HCT116 (cell line): Measurements from ENCODE around the gene TMEM176B. TPM values are rescaled to one million over a fixed set of nuclear protein-coding genes. Genes with fewer than 3 reads are reported as not detected.

ENCODE experiments used
- ATAC-seq: fragments of 200-7000 bp; cut with Tn5 transposase; 2 replicates; pipeline ENCODE4 v1.9.1; 2020; ENCODE audit warnings: mild to moderate bottlenecking, moderate library complexity
- Bru-seq: library from RNA; stranded (reverse); fragments of 400-500 nt; gene quantifications from one replicate; lab custom pipeline; 2021; lab: Mats Ljungman, UMichigan
- BruChase-seq, 2 experiments: library from RNA; stranded (reverse); fragments of 400-500 nt; gene quantifications; one replicate each; lab custom pipeline; 2021; lab: Mats Ljungman, UMichigan
- BruUV-seq: library from RNA; stranded (reverse); fragments of 400-500 nt; replicated peaks from 2 replicates; lab custom pipeline; 2021; lab: Mats Ljungman, UMichigan
- CTCF ChIA-PET: fragments of 300-600 bp; sonication (Branson Sonifier 250); formaldehyde crosslinking; loops from one replicate; lab custom pipeline; 2021; ENCODE audit warnings: antibody characterized with exemption; lab: Charles Lee
- POLR2A ChIA-PET: fragments of 300-600, 350-600 bp; sonication (Branson Sonifier 250); formaldehyde crosslinking; loops from one replicate; lab custom pipeline; 2021; ENCODE audit warnings: antibody characterized with exemption; lab: Charles Lee
- RAD21 ChIA-PET, 2 experiments: fragments of 300-600 bp; sonication (Branson Sonifier 250); formaldehyde crosslinking; loops; one replicate each; lab custom pipeline; 2023; ENCODE audit warnings: low total read pairs in 2 of 2; ENCODE audit not compliant: uncharacterized antibody in 2 of 2, unreplicated experiment in 2 of 2, low non-redundant PET in 1 of 2; lab: Charles Lee
- DNase-seq: peaks from one replicate; pipeline ENCODE4 v3.0.0-alpha.2; 2010; ENCODE audit warnings: low read depth, low spot score
- H2AFZ ChIP-seq: fragments of 200-600 bp; shearing (Covaris generic), sonication (generic); 2 replicates; pipeline ENCODE4 v1.6.1; 2017; ENCODE audit warnings: low read depth, mixed run types, mixed read lengths, antibody characterized with exemption, low read length; ENCODE audit not compliant: poor library complexity, severe bottlenecking
- H3K27ac ChIP-seq: 2 replicates; pipeline ENCODE4 v1.5.1; 2012; ENCODE audit warnings: low read depth, low read length
- H3K27me3 ChIP-seq: fragments of 200-600 bp; sonication (generic); 2 replicates; pipeline ENCODE4 v1.6.1; 2016; ENCODE audit warnings: mixed run types, low read length, mixed read lengths; ENCODE audit not compliant: insufficient read depth
- H3K36me3 ChIP-seq, 2 experiments: fragments of 200-500 bp in 1 of 2; fragments of 200-600 bp in 1 of 2; sonication (Bioruptor generic) in 1 of 2; sonication (generic) in 1 of 2; 2 replicates each; pipeline versions ENCODE4 v1.5.1 to v1.6.1; 2014 to 2016; ENCODE audit warnings: low read length in 2 of 2, inconsistent platforms in 1 of 2, mixed read lengths in 1 of 2, mixed run types in 1 of 2; ENCODE audit not compliant: insufficient read depth in 2 of 2, control insufficient read depth in 1 of 2
- H3K4me1 ChIP-seq, 2 experiments: fragments of 200-600 bp in 1 of 2; sonication (generic) in 1 of 2; 2 replicates each; pipeline versions ENCODE4 v1.5.1 to v1.6.1; 2012 to 2017; ENCODE audit warnings: low read length in 2 of 2, inconsistent platforms in 1 of 2, mild to moderate bottlenecking in 1 of 2, mixed read lengths in 1 of 2, mixed run types in 1 of 2, moderate library complexity in 1 of 2; ENCODE audit not compliant: insufficient read depth in 2 of 2, control insufficient read depth in 1 of 2
- H3K4me2 ChIP-seq: fragments of 200-600 bp; sonication (generic); 2 replicates; pipeline ENCODE4 v1.6.1; 2017; ENCODE audit warnings: mixed run types, low read length, mixed read lengths
- H3K4me3 ChIP-seq, 2 experiments: fragments of 200-600 bp in 1 of 2; sonication (generic) in 1 of 2; replicated peaks in 1 of 2; 2 replicates each; pipeline ENCODE4 v1.5.1; 2011 to 2016; ENCODE audit warnings: low read length in 2 of 2, control low read depth in 1 of 2, low read depth in 1 of 2, mild to moderate bottlenecking in 1 of 2, mixed read lengths in 1 of 2, mixed run types in 1 of 2
- H3K79me2 ChIP-seq: fragments of 200-600 bp; sonication (generic); 2 replicates; pipeline ENCODE4 v1.6.1; 2017; ENCODE audit warnings: mild to moderate bottlenecking, mixed run types, low read length, moderate library complexity, mixed read lengths; ENCODE audit not compliant: insufficient read depth
- H3K9ac ChIP-seq: fragments of 200-600 bp; sonication (generic); 2 replicates; pipeline ENCODE4 v1.6.1; 2016; ENCODE audit warnings: low read length, mixed read lengths
- H3K9me2 ChIP-seq: fragments of 200-600 bp; sonication (generic), shearing (Covaris generic); 2 replicates; pipeline ENCODE4 v1.6.1; 2017; ENCODE audit warnings: mixed run types, mild to moderate bottlenecking, moderate library complexity; ENCODE audit not compliant: insufficient read depth
- H3K9me3 ChIP-seq, 2 experiments: fragments of 200-500 bp in 1 of 2; fragments of 200-600 bp in 1 of 2; sonication (Bioruptor generic) in 1 of 2; sonication (generic) in 1 of 2; 2 replicates each; pipeline ENCODE4 v1.6.1; 2014 to 2017; ENCODE audit warnings: low read length in 2 of 2, mixed read lengths in 2 of 2, inconsistent platforms in 1 of 2, low read depth in 1 of 2, mild to moderate bottlenecking in 1 of 2, mixed run types in 1 of 2, moderate library complexity in 1 of 2; ENCODE audit not compliant: control insufficient read depth in 1 of 2, insufficient read depth in 1 of 2
- H4K20me1 ChIP-seq: fragments of 200-600 bp; sonication (generic), shearing (Covaris generic); 2 replicates; pipeline ENCODE4 v1.6.1; 2017; ENCODE audit warnings: mixed run types, mild to moderate bottlenecking, moderate library complexity; ENCODE audit not compliant: insufficient read depth
- ATF3 ChIP-seq: IDR thresholded peaks from 2 replicates; pipeline ENCODE4 v1.6.1; 2012
- CEBPB ChIP-seq: IDR thresholded peaks from 2 replicates; pipeline ENCODE4 v1.6.1; 2012; ENCODE audit warnings: low read depth
- CTCF ChIP-seq, 3 experiments: fragments of 200-600 bp in 1 of 3; sonication (generic) in 1 of 3; IDR thresholded peaks in 2 of 3; conservative IDR thresholded peaks in 1 of 3; 2 replicates each; pipeline ENCODE4 v1.5.1; 2012 to 2017; ENCODE audit warnings: low read depth in 2 of 3, low read length in 2 of 3, antibody characterized with exemption in 1 of 3, borderline replicate concordance in 1 of 3, control low read depth in 1 of 3, mild to moderate bottlenecking in 1 of 3, mixed read lengths in 1 of 3, mixed run types in 1 of 3, moderate library complexity in 1 of 3; ENCODE audit not compliant: insufficient read depth in 1 of 3
- ELF1 ChIP-seq: IDR thresholded peaks from 2 replicates; pipeline ENCODE4 v1.6.1; 2012; ENCODE audit warnings: low read depth, borderline replicate concordance
- EZH2 ChIP-seq: fragments of 200-600 bp; sonication (generic); IDR thresholded peaks from 2 replicates; pipeline ENCODE4 v1.6.1; 2017; ENCODE audit warnings: antibody characterized with exemption, mixed run types
- EZH2phosphoT487 ChIP-seq: fragments of 200-600 bp; IDR thresholded peaks from 2 replicates; pipeline ENCODE4 v1.6.1; 2018; ENCODE audit warnings: antibody characterized with exemption, borderline replicate concordance
- FOSL1 ChIP-seq: IDR thresholded peaks from 2 replicates; pipeline ENCODE4 v1.6.1; 2012; ENCODE audit warnings: low read depth
- JUND ChIP-seq: IDR thresholded peaks from 2 replicates; pipeline ENCODE4 v1.6.1; 2012
- MAX ChIP-seq: IDR thresholded peaks from 2 replicates; pipeline ENCODE4 v1.6.1; 2012
- POLR2A ChIP-seq: IDR thresholded peaks from 2 replicates; pipeline ENCODE4 v1.7.0; 2011; ENCODE audit warnings: borderline replicate concordance; ENCODE audit not compliant: insufficient read depth, insufficient read length; ENCODE audit errors: extremely low read depth
- RAD21 ChIP-seq: IDR thresholded peaks from 2 replicates; pipeline ENCODE4 v1.6.1; 2012; ENCODE audit warnings: low read depth, mild to moderate bottlenecking
- REST ChIP-seq: IDR thresholded peaks from 2 replicates; pipeline ENCODE4 v1.6.1; 2012; ENCODE audit warnings: low read depth
- SIN3A ChIP-seq: IDR thresholded peaks from 2 replicates; pipeline ENCODE4 v1.6.1; 2012; ENCODE audit warnings: low read depth
- SP1 ChIP-seq: IDR thresholded peaks from 2 replicates; pipeline ENCODE4 v1.6.1; 2012; ENCODE audit warnings: low read depth
- SRF ChIP-seq: IDR thresholded peaks from 2 replicates; pipeline ENCODE4 v1.6.1; 2012; ENCODE audit warnings: low read depth
- YY1 ChIP-seq: IDR thresholded peaks from 2 replicates; pipeline ENCODE4 v1.6.1; 2011; ENCODE audit warnings: low read length, low read depth, moderate library complexity, mild to moderate bottlenecking; ENCODE audit not compliant: insufficient replicate concordance; ENCODE audit errors: extremely low read depth
- ZBTB33 ChIP-seq: IDR thresholded peaks from 2 replicates; pipeline ENCODE4 v1.6.1; 2011; ENCODE audit warnings: mild to moderate bottlenecking, low read length, moderate library complexity; ENCODE audit not compliant: insufficient replicate concordance; ENCODE audit errors: extremely low read depth
- ZFX ChIP-seq: fragments of 450-650 bp; IDR thresholded peaks from 2 replicates; pipeline ENCODE4 v1.6.1; 2017
- ZNF274 ChIP-seq: fragments of 200-500 bp; sonication (Bioruptor generic); IDR thresholded peaks from 2 replicates; pipeline ENCODE4 v1.6.1; 2014; ENCODE audit warnings: mild to moderate bottlenecking, low read depth, low read length, inconsistent platforms
- intact Hi-C: fragments of 100-400 bp; cut with micrococcal nuclease; formaldehyde crosslinking; loops from 2 replicates; pipeline ENCODE4 v1.10.0; 2022
- long read RNA-seq: library from polyadenylated mRNA; unstranded; transcript quantifications from one replicate; pipeline ENCODE4 v2.0.0, GENCODE V29; 2021; ENCODE audit not compliant: unreplicated experiment
- polyA plus RNA-seq: library from polyadenylated mRNA; unstranded; fragments of >200 nt; gene quantifications from 2 replicates; pipeline ENCODE4 v1.2.1, GENCODE V29; 2012; ENCODE audit warnings: missing spikeins
- total RNA-seq: library from RNA; stranded (reverse); gene quantifications from one replicate; pipeline ENCODE4 v1.2.1, GENCODE V29; 2021; ENCODE audit not compliant: unreplicated experiment

The TMEM176B gene
- total RNA-seq (0.42 TPM), Bru-seq, nascent RNA (percentile 11 among the genes with signal in this experiment), BruChase-seq, experiment 1, labeled RNA remaining after a 6-hour chase (not detected), BruChase-seq, experiment 2, labeled RNA remaining after a 2-hour chase (percentile 13 among the genes with signal in this experiment)
- 0.10 and 0.14 TPM in 2 replicates for polyA plus RNA-seq
- long read RNA-seq: 0 reads

GRCh38 chr7:150799741-150800580 is at the start of gene TMEM176B:
TSS of gene TMEM176B (minus strand) at chr7:150800364. CDS start at chr7:150796569, 3,795 bp downstream.
- Histone ChIP-seq H3K36me3 (no peaks in the 10 kb centered on the region), H3K4me2 (no peak within 1 kb of the TSS), H3K9me3 (no peaks in the 10 kb centered on the region), H3K27me3 (0 out of 2 replicates have a peak, but pooled peaks cover 10% of the 10 kb centered on the region), H3K4me3 (no peak within 1 kb of the TSS), H4K20me1 (no peaks in the 10 kb centered on the region), H3K79me2 (no peaks in the 10 kb centered on the region), H3K27ac (no peak within 1 kb of the TSS), H3K9ac (no peak within 1 kb of the TSS), H3K4me1 (no peaks in the 10 kb centered on the region), H3K9me2 (no peaks in the 10 kb centered on the region), H2AFZ (no peak within 1 kb of the TSS)
- ChIA-PET POLR2A (no interaction called here), CTCF (no interaction called here), RAD21 (no interaction called here)
- no peak for DNase-seq
- no peak for ATAC-seq
- intact Hi-C loops: no loop called here
- no TSS peak for BruUV-seq
- no peak for TF ChIP-seq REST
- TF ChIP-seq CEBPB: no peak
- TF ChIP-seq FOSL1: no peak
- TF ChIP-seq CTCF (IDR thresholded peaks at IDR 0.05 in 2 of 3, conservative IDR thresholded peaks at IDR 0.05 in 1 of 3; ENCODE audit: borderline replicate concordance in 1 of 3, insufficient read depth in 1 of 3, low read depth in 2 of 3, low read length in 2 of 3): no peak
- no peak for TF ChIP-seq YY1
- TF ChIP-seq MAX: no peak
- no peak for TF ChIP-seq EZH2
- TF ChIP-seq ZNF274: no peak
- TF ChIP-seq EZH2phosphoT487: no peak
- TF ChIP-seq RAD21: no peak
- TF ChIP-seq SIN3A: no peak
- TF ChIP-seq SRF: no peak
- no peak for TF ChIP-seq SP1
- no peak for TF ChIP-seq ZBTB33
- no peak for TF ChIP-seq JUND
- no peak for TF ChIP-seq ZFX
- no peak for TF ChIP-seq POLR2A
- no peak for TF ChIP-seq ATF3
- no peak for TF ChIP-seq ELF1
